ENCODE results near the gene CELA2A. TPM values are rescaled to one million over a fixed set of nuclear protein-coding genes. Genes with fewer than 3 reads are reported as not detected.
"Not testable (repeated sequence)": the region's sequence is repeated elsewhere in the genome, so short reads cannot be mapped to it uniquely, and the experiment has no call there.

The CELA2A gene
- total and polyA plus RNA-seq, 7 donors = 0.10 to 2.1 TPM; not detected in 5

DNA sequence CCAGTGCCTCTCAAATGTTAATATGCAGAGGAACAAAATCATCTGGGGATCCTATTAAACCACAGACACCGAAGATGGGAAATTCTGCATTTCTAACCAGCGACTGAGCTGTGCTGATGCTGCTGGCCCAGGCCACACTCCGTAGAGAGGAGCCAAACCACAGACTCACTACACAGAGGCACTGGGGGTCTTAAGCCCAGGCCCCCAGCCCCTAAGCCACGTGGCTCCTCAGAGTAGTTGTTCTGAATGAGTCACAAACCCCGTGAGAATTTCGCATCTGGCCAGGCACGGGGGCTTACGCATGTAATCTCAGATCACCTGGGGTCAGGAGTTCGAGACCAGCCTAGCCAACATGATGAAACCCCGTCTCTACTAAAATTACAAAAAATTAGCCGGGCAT, 2.8 kb upstream of the CELA2A start:
- Histone ChIP-seq H3K4me3 (no peak overlapping the region), H3K27ac (no peak overlapping the region), H3K9me3 (no peaks in the 10 kb centered on the region), H3K36me3 (ENCODE audit: insufficient read depth in 1 of 2, low read depth in 1 of 2) (no peaks in the 10 kb centered on the region), H3K27me3 (ENCODE audit: insufficient read depth in 3 of 3, low read length in 2 of 3) (peaks cover 0 to 2% (median 0%) of the 10 kb centered on the region in 3 donors), H3K4me1 (no peaks in the 10 kb centered on the region)
- intact Hi-C loops (cut with DNase I) = no loop called here
- DNase-seq = no peak
- ATAC-seq = no peak
- 73 to 84% (median 74%) methylated on average over 11 of the region's 11 CpGs for WGBS, 3 donors
- TF ChIP-seq, protein P1, sequence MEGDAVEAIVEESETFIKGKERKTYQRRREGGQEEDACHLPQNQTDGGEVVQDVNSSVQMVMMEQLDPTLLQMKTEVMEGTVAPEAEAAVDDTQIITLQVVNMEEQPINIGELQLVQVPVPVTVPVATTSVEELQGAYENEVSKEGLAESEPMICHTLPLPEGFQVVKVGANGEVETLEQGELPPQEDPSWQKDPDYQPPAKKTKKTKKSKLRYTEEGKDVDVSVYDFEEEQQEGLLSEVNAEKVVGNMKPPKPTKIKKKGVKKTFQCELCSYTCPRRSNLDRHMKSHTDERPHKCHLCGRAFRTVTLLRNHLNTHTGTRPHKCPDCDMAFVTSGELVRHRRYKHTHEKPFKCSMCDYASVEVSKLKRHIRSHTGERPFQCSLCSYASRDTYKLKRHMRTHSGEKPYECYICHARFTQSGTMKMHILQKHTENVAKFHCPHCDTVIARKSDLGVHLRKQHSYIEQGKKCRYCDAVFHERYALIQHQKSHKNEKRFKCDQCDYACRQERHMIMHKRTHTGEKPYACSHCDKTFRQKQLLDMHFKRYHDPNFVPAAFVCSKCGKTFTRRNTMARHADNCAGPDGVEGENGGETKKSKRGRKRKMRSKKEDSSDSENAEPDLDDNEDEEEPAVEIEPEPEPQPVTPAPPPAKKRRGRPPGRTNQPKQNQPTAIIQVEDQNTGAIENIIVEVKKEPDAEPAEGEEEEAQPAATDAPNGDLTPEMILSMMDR (IDR thresholded peaks at IDR 0.05) = no peak

DNA sequence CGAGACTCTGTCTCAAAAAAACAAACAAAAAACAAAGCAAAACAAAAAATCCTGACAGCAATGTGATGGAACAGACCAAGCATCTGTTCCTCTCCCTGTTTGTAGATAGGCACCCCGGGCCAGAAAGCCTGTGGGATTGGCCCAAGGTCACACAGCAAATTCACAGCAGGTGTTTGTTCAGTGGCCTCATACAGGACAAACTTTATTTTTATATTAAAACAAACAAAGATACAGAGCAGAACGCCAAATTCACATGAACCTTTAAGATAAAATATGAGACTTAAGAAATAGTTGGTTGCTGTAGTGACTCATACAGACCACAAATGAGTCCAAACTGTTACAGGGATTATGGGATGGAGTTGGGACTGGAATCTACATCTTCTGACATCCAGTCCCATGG, 2.3 kb upstream of the CELA2A start:
- Histone ChIP-seq H3K4me3 (no peak overlapping the region), H3K9me3 (no peaks in the 10 kb centered on the region), H3K4me1 (no peaks in the 10 kb centered on the region), H3K36me3 (ENCODE audit: insufficient read depth in 1 of 2, low read depth in 1 of 2) (no peaks in the 10 kb centered on the region), H3K27me3 (ENCODE audit: insufficient read depth in 3 of 3, low read length in 2 of 3) (peaks cover 0 to 2% (median 0%) of the 10 kb centered on the region in 3 donors), H3K27ac (no peak overlapping the region)
- ATAC-seq = no peak
- TF ChIP-seq, protein P1 (IDR thresholded peaks at IDR 0.05) = no peak
- WGBS, 3 donors = 57 to 72% (median 64%) methylated on average over 3 of the region's 3 CpGs
- intact Hi-C loops (cut with DNase I) = no loop called here
- DNase-seq = no peak

DNA sequence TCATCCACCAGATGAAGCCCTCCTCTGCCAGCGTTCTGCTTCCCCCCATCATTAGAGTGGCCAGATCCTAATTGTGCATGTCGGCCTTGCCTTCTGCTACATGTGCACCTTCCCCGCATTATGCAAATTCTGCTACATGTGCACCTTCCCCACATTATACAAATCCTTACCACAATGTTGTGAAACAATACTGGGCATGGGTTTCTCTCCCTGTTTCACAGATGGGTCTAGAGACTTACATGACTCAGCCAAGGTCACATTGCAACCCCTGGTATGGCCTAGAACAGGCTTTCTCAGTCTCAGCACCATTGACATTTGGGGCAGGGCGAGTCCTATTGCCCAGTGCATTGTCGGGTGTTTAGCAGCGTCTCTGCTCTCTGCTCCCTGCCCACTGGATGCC, 1.0 kb upstream of the CELA2A start:
- no peaks in the 10 kb centered on the region for H3K36me3 ChIP-seq (ENCODE audit: insufficient read depth in 1 of 2, low read depth in 1 of 2)
- no peaks in the 10 kb centered on the region for H3K9me3 ChIP-seq
- TF ChIP-seq, protein P1 (IDR thresholded peaks at IDR 0.05) = no peak
- DNase-seq (no peak), ATAC-seq (no peak)
- H3K4me3 ChIP-seq = no peak overlapping the region
- intact Hi-C loops (cut with DNase I) = no loop called here
- H3K27ac ChIP-seq = no peak overlapping the region
- no peaks in the 10 kb centered on the region for H3K4me1 ChIP-seq
- 77 to 89% (median 83%) methylated on average over 5 to 6 of the region's 6 CpGs for WGBS, 3 donors
- H3K27me3 ChIP-seq (ENCODE audit: insufficient read depth in 3 of 3, low read length in 2 of 3) = peaks cover 0 to 2% (median 0%) of the 10 kb centered on the region in 3 donors

DNA sequence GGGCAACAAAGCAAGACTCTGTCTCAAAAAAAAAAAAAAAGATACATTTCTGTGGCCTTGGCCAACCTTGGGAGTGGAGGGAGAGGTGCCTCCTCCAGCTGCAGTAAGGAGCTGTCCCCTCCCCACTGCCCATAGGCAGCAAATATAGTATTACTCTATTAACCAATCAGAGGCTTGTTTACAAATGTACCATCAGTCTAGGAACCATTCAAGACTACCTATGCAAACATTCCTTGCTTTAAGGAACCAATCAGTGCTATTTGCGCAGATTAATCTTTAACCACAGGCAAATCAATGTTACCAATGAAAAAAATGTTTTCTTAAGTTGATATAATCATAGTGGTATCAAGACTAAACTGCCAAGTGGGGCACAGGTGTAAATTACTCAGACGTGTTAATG, 1.1 kb downstream of the CELA2A start:
- TF ChIP-seq, protein P1 (IDR thresholded peaks at IDR 0.05) = no peak
- H3K4me1 ChIP-seq = no peaks in the 10 kb centered on the region
- intact Hi-C loops (cut with DNase I) = no loop called here
- no peak overlapping the region for H3K27ac ChIP-seq
- no peaks in the 10 kb centered on the region for H3K9me3 ChIP-seq
- no peaks in the 10 kb centered on the region for H3K36me3 ChIP-seq (ENCODE audit: insufficient read depth in 1 of 2, low read depth in 1 of 2)
- H3K27me3 ChIP-seq (ENCODE audit: insufficient read depth in 3 of 3, low read length in 2 of 3) = peaks cover 0 to 2% (median 0%) of the 10 kb centered on the region in 3 donors
- no peak overlapping the region for H3K4me3 ChIP-seq
- no peak for ATAC-seq
- WGBS, 3 donors = 81 to 87% (median 86%) methylated on average over 2 of the region's 2 CpGs
- no peak for DNase-seq

DNA sequence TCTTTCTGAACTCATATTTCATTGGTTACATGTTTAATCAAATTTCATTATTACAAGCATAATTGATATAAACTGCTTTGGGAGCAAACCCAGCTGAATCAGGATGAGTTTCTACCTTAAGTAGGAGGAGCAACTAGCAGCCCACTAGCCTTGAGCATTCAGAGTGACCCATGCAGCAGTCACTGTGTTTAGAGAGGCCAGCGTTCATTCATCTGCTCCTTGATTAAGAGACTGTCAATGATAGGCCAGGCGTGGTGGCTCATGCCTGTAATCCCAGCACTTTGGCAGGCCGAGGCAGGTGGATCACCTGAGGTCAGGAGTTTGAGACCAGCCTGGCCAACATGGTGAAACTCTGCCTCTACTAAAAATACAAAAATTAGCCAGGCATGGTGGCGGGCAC, 1.9 kb downstream of the CELA2A start:
- H3K27ac ChIP-seq; ATAC-seq; H3K27me3 ChIP-seq (ENCODE audit: insufficient read depth in 3 of 3, low read length in 2 of 3); H3K4me1 ChIP-seq; H3K9me3 ChIP-seq; DNase-seq; H3K4me3 ChIP-seq; H3K36me3 ChIP-seq (ENCODE audit: insufficient read depth in 1 of 2, low read depth in 1 of 2); intact Hi-C loops (cut with DNase I): not testable (repeated sequence)
- WGBS, 3 donors = 81 to 89% (median 88%) methylated on average over 4 of the region's 4 CpGs
